HEK293 (cell line): ENCODE measurements around the gene CRIM1.

Source experiments
- CTCF ChIA-PET: fragments of 350-600 bp; formaldehyde crosslinking; extraction: SDS; loops from one replicate; lab custom pipeline; 2021; ENCODE audit warnings: antibody characterized with exemption; lab: Yijun Ruan, JAX
- POLR2A ChIA-PET: fragments of 300-600 bp; formaldehyde crosslinking; extraction: SDS; loops from one replicate; lab custom pipeline; 2020; ENCODE audit warnings: antibody characterized with exemption, inconsistent platforms; lab: Yijun Ruan, JAX
- H3K27ac ChIP-seq: fragments of 200-500 bp; sonication (Bioruptor generic); 2 replicates; pipeline ENCODE4 v1.5.1; 2014; ENCODE audit warnings: low read depth, low read length, control low read depth, inconsistent platforms; ENCODE audit errors: extremely low read depth
- H3K36me3 ChIP-seq, 2 experiments: fragments of 200-500 bp in 1 of 2; sonication (Bioruptor generic) in 1 of 2; 1 replicate in 1 of 2; 2 replicates in 1 of 2; pipeline ENCODE4 v1.5.1; 2014 to 2017; ENCODE audit warnings: inconsistent platforms in 2 of 2, low read length in 2 of 2; ENCODE audit not compliant: control insufficient read depth in 2 of 2, insufficient read depth in 1 of 2
- H3K4me1 ChIP-seq: fragments of 200-500 bp; sonication (Bioruptor generic); 2 replicates; pipeline ENCODE4 v1.5.1; 2014; ENCODE audit warnings: mild to moderate bottlenecking, low read length, inconsistent platforms; ENCODE audit not compliant: control insufficient read depth, insufficient read depth
- H3K4me3 ChIP-seq: 2 replicates; pipeline ENCODE4 v1.5.1; 2011; ENCODE audit warnings: low read depth, mild to moderate bottlenecking, control low read depth, low read length, moderate library complexity
- H3K9me3 ChIP-seq: fragments of 200-500 bp; sonication (Bioruptor generic); 2 replicates; pipeline ENCODE4 v1.5.1; 2014; ENCODE audit warnings: low read depth, low read length, inconsistent platforms; ENCODE audit not compliant: control insufficient read depth, insufficient read depth
- AEBP2 ChIP-seq: fragments of 450-650 bp; formaldehyde crosslinking; IDR thresholded peaks from 2 replicates; pipeline ENCODE4 v1.5.1; 2016; ENCODE audit warnings: missing biosample characterization, missing genetic modification characterization, borderline replicate concordance
- HOXD13 ChIP-seq: sonication (generic); formaldehyde crosslinking; IDR thresholded peaks from 2 replicates; pipeline ENCODE4 v1.8.0; 2022; ENCODE audit warnings: missing genetic modification reagents, borderline replicate concordance
- IKZF3 ChIP-seq: fragments of 450-650 bp; IDR thresholded peaks from 2 replicates; pipeline ENCODE4 v1.5.0; 2018; ENCODE audit warnings: missing biosample characterization, mild to moderate bottlenecking, missing genetic modification characterization, moderate library complexity
- KLF10 ChIP-seq: fragments of 450-650 bp; IDR thresholded peaks from 2 replicates; pipeline ENCODE4 v1.5.1; 2018; ENCODE audit warnings: missing biosample characterization, mild to moderate bottlenecking, missing genetic modification characterization
- PATZ1 ChIP-seq: fragments of 450-650 bp; formaldehyde crosslinking; IDR thresholded peaks from 2 replicates; pipeline ENCODE4 v1.5.1; 2016; ENCODE audit warnings: missing biosample characterization, missing genetic modification characterization
- WT1 ChIP-seq: fragments of 450-650 bp; formaldehyde crosslinking; IDR thresholded peaks from 2 replicates; pipeline ENCODE4 v1.5.1; 2016; ENCODE audit warnings: missing biosample characterization, missing genetic modification characterization
- ZBTB11 ChIP-seq: fragments of 450-650 bp; formaldehyde crosslinking; conservative IDR thresholded peaks from 2 replicates; pipeline ENCODE4 v1.5.1; 2016; ENCODE audit warnings: low read depth, missing biosample characterization, missing genetic modification characterization
- ZBTB48 ChIP-seq: fragments of 450-650 bp; formaldehyde crosslinking; IDR thresholded peaks from 2 replicates; pipeline ENCODE4 v1.5.1; 2016; ENCODE audit warnings: missing biosample characterization, missing genetic modification characterization
- ZEB2 ChIP-seq: fragments of 450-650 bp; formaldehyde crosslinking; IDR thresholded peaks from 2 replicates; pipeline ENCODE4 v1.5.1; 2016; ENCODE audit warnings: missing biosample characterization, missing genetic modification characterization
- ZFP37 ChIP-seq: fragments of 450-650 bp; formaldehyde crosslinking; IDR thresholded peaks from 2 replicates; pipeline ENCODE4 v1.5.1; 2016; ENCODE audit warnings: missing biosample characterization, missing genetic modification characterization
- ZFP41 ChIP-seq: fragments of 450-650 bp; formaldehyde crosslinking; IDR thresholded peaks from 2 replicates; pipeline ENCODE4 v1.5.1; 2016; ENCODE audit warnings: missing biosample characterization, missing genetic modification characterization, borderline replicate concordance
- ZNF133 ChIP-seq: fragments of 450-650 bp; formaldehyde crosslinking; IDR thresholded peaks from 2 replicates; pipeline ENCODE4 v1.5.1; 2016; ENCODE audit warnings: missing biosample characterization, missing genetic modification characterization
- ZNF155 ChIP-seq: fragments of 450-650 bp; formaldehyde crosslinking; IDR thresholded peaks from 2 replicates; pipeline ENCODE4 v1.5.1; 2016; ENCODE audit warnings: missing biosample characterization, missing genetic modification characterization
- ZNF2 ChIP-seq: fragments of 450-650 bp; formaldehyde crosslinking; IDR thresholded peaks from 2 replicates; pipeline ENCODE4 v1.5.1; 2016; ENCODE audit warnings: missing biosample characterization, missing genetic modification characterization
- ZNF211 ChIP-seq: fragments of 450-650 bp; formaldehyde crosslinking; IDR thresholded peaks from 2 replicates; pipeline ENCODE4 v1.5.1; 2016; ENCODE audit warnings: low read depth, missing biosample characterization, missing genetic modification characterization
- ZNF214 ChIP-seq: fragments of 450-650 bp; formaldehyde crosslinking; IDR thresholded peaks from 2 replicates; pipeline ENCODE4 v1.5.1; 2017; ENCODE audit warnings: missing biosample characterization, mild to moderate bottlenecking, missing genetic modification characterization, borderline replicate concordance
- ZNF223 ChIP-seq: fragments of 450-650 bp; formaldehyde crosslinking; IDR thresholded peaks from 2 replicates; pipeline ENCODE4 v1.5.1; 2016; ENCODE audit warnings: missing biosample characterization, missing genetic modification characterization
- ZNF23 ChIP-seq: fragments of 450-650 bp; formaldehyde crosslinking; IDR thresholded peaks from 2 replicates; pipeline ENCODE4 v1.5.1; 2016; ENCODE audit warnings: missing biosample characterization, missing genetic modification characterization, borderline replicate concordance
- ZNF24 ChIP-seq: fragments of 450-650 bp; formaldehyde crosslinking; IDR thresholded peaks from 2 replicates; pipeline ENCODE4 v1.5.1; 2016; ENCODE audit warnings: missing biosample characterization, missing genetic modification characterization
- ZNF248 ChIP-seq: fragments of 450-650 bp; formaldehyde crosslinking; IDR thresholded peaks from 2 replicates; pipeline ENCODE4 v1.5.1; 2017; ENCODE audit warnings: missing biosample characterization, missing genetic modification characterization
- ZNF274 ChIP-seq, 2 experiments: fragments of 200-500 bp in 1 of 2; fragments of 450-650 bp in 1 of 2; sonication (Bioruptor generic) in 1 of 2; formaldehyde crosslinking in 1 of 2; IDR thresholded peaks; 2 replicates each; pipeline versions ENCODE4 v1.5.1 to v1.6.1; 2014 to 2016; ENCODE audit warnings: borderline replicate concordance in 1 of 2, inconsistent platforms in 1 of 2, low read length in 1 of 2, missing biosample characterization in 1 of 2, missing genetic modification characterization in 1 of 2
- ZNF292 ChIP-seq: fragments of 450-650 bp; formaldehyde crosslinking; IDR thresholded peaks from 2 replicates; pipeline ENCODE4 v1.5.1; 2016; ENCODE audit warnings: low read depth, missing biosample characterization, missing genetic modification characterization, borderline replicate concordance
- ZNF324 ChIP-seq: fragments of 450-650 bp; formaldehyde crosslinking; IDR thresholded peaks from 2 replicates; pipeline ENCODE4 v1.5.1; 2016; ENCODE audit warnings: missing biosample characterization, missing genetic modification characterization
- ZNF341 ChIP-seq: fragments of 450-650 bp; formaldehyde crosslinking; IDR thresholded peaks from 2 replicates; pipeline ENCODE4; 2016; ENCODE audit warnings: low read depth, missing biosample characterization, missing genetic modification characterization
- ZNF354C ChIP-seq: fragments of 450-650 bp; formaldehyde crosslinking; IDR thresholded peaks from 2 replicates; pipeline ENCODE4 v1.5.1; 2016; ENCODE audit warnings: missing biosample characterization, missing genetic modification characterization, low read depth, borderline replicate concordance
- ZNF530 ChIP-seq: fragments of 450-650 bp; formaldehyde crosslinking; IDR thresholded peaks from 2 replicates; pipeline ENCODE4 v1.5.1; 2016; ENCODE audit warnings: low read depth, missing biosample characterization, missing genetic modification characterization
- ZNF629 ChIP-seq: fragments of 450-650 bp; formaldehyde crosslinking; IDR thresholded peaks from 2 replicates; pipeline ENCODE4 v1.5.1; 2017; ENCODE audit warnings: missing biosample characterization, missing genetic modification characterization
- ZNF830 ChIP-seq: fragments of 450-650 bp; IDR thresholded peaks from 2 replicates; pipeline ENCODE4 v1.5.0; 2018; ENCODE audit warnings: missing biosample characterization, missing genetic modification characterization, low read depth, mild to moderate bottlenecking, moderate library complexity
- TF ChIP-seq, protein P1 (sequence below): fragments of 450-650 bp; formaldehyde crosslinking; IDR thresholded peaks from 2 replicates; pipeline ENCODE4 v1.5.1; 2016; ENCODE audit warnings: missing biosample characterization, missing genetic modification characterization

Gene CRIM1

DNA sequence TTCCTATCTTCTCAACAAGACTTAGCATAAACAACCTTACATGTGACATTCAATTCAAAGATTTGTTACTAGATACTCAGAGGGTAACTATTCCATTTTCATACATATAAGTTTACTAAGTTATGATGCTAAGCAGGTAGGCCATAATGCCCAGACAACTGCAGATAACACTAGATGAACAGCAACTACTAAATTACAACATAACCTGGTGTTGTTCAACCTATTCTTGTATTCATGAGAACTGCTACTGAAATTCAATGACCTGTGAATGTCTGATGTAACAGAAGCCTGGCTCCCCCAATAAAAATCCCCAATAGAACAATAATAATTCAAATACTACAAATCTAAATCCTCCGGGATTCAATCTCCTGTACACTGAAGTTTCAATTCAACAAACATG is 217.6 kb downstream of the CRIM1 start:
- TF ChIP-seq IKZF3, result no peak
- TF ChIP-seq, protein P1, sequence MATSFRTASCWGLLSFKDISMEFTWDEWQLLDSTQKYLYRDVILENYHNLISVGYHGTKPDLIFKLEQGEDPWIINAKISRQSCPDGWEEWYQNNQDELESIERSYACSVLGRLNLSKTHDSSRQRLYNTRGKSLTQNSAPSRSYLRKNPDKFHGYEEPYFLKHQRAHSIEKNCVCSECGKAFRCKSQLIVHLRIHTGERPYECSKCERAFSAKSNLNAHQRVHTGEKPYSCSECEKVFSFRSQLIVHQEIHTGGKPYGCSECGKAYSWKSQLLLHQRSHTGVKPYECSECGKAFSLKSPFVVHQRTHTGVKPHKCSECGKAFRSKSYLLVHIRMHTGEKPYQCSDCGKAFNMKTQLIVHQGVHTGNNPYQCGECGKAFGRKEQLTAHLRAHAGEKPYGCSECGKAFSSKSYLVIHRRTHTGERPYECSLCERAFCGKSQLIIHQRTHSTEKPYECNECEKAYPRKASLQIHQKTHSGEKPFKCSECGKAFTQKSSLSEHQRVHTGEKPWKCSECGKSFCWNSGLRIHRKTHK (tag by site-specific recombination), result no peak
- no peak for TF ChIP-seq ZNF248 (tag by site-specific recombination)
- no peak for TF ChIP-seq ZBTB48 (tag by site-specific recombination)
- TF ChIP-seq ZFP41 (tag by site-specific recombination), result no peak
- TF ChIP-seq ZNF23, result no peak
- TF ChIP-seq ZNF292 (tag by site-specific recombination), result no peak
- TF ChIP-seq ZNF24 (tag by site-specific recombination), result no peak
- TF ChIP-seq KLF10 (tag by site-specific recombination), result no peak
- no peak for TF ChIP-seq ZNF211 (tag by site-specific recombination)
- no peak for TF ChIP-seq ZNF2 (tag by site-specific recombination)
- no peak for TF ChIP-seq ZEB2
- TF ChIP-seq ZNF133 (tag by site-specific recombination), result no peak
- no peak for TF ChIP-seq PATZ1 (tag by site-specific recombination)
- ChIA-PET POLR2A (no interaction called here), CTCF (interaction anchor here (0.9 kb wide), 1 partner anchor 19 kb away, joined by 3 read pairs; no protein-coding TSS in a partner anchor)
- H3K27ac ChIP-seq, result no peak overlapping the region
- H3K36me3 ChIP-seq, result peaks cover 26 to 32% of the 10 kb centered on the region in 2 experiments
- no peak overlapping the region for H3K4me3 ChIP-seq
- no peaks in the 10 kb centered on the region for H3K4me1 ChIP-seq
- H3K9me3 ChIP-seq, result no peaks in the 10 kb centered on the region

- Histone ChIP-seq H3K36me3 (peaks cover 36 to 46% of the 10 kb centered on the region in 2 experiments), H3K27ac (no peak overlapping the region), H3K9me3 (no peaks in the 10 kb centered on the region), H3K4me3 (no peak overlapping the region), H3K4me1 (no peaks in the 10 kb centered on the region)
- POLR2A ChIA-PET, result no interaction called here
- CTCF ChIA-PET, result interaction anchor here (1.0 kb wide), 1 partner anchor 12 kb away, joined by 3 read pairs; no protein-coding TSS in a partner anchor
- TF ChIP-seq ZNF324, result no peak
- no peak for TF ChIP-seq ZNF629
- no peak for TF ChIP-seq HOXD13 (CRISPR knock-in tag)
- no peak for TF ChIP-seq ZNF830 (tag by site-specific recombination)
- TF ChIP-seq ZNF341, result no peak
- no peak for TF ChIP-seq ZNF223 (tag by site-specific recombination)
- no peak for TF ChIP-seq ZBTB11
- no peak for TF ChIP-seq ZNF354C (tag by site-specific recombination)
- no peak for TF ChIP-seq ZNF530 (tag by site-specific recombination)
- TF ChIP-seq ZFP37, result no peak
- no peak for TF ChIP-seq ZNF214 (tag by site-specific recombination)
- TF ChIP-seq WT1 (tag by site-specific recombination), result no peak
- no peak for TF ChIP-seq AEBP2 (tag by site-specific recombination)
- no peak for TF ChIP-seq ZNF274 (IDR thresholded peaks at IDR 0.05; ENCODE audit: low read length)
- no peak for TF ChIP-seq ZNF274 (tag by site-specific recombination; IDR thresholded peaks at IDR 0.05; ENCODE audit: borderline replicate concordance)
- no peak for TF ChIP-seq ZNF155
Observed at GRCh38 chr2:36574560-36574959, 219.0 kb downstream of the CRIM1 start.
